Keratinocyte (primary cell): ENCODE measurements around the gene MAP3K3.

ENCODE experiments used
- EZH2 ChIP-seq: IDR thresholded peaks from one replicate; pipeline ENCODE4 v1.6.1; 2012; ENCODE audit warnings: inconsistent platforms, mild to moderate bottlenecking, low read length, moderate library complexity
- TF ChIP-seq, protein P1 (sequence below), 3 experiments: IDR thresholded peaks in 1 of 3; conservative IDR thresholded peaks in 1 of 3; optimal IDR thresholded peaks in 1 of 3; 2 replicates in 2 of 3; 3 replicates in 1 of 3; pipeline versions ENCODE3 to v1.5.1; 2011; ENCODE audit warnings: low read length in 3 of 3, mild to moderate bottlenecking in 3 of 3, moderate library complexity in 2 of 3, control low read depth in 1 of 3, inconsistent platforms in 1 of 3; ENCODE audit not compliant: insufficient read depth in 2 of 3; ENCODE audit errors: extremely low read depth in 1 of 3

- TF ChIP-seq, protein P1, sequence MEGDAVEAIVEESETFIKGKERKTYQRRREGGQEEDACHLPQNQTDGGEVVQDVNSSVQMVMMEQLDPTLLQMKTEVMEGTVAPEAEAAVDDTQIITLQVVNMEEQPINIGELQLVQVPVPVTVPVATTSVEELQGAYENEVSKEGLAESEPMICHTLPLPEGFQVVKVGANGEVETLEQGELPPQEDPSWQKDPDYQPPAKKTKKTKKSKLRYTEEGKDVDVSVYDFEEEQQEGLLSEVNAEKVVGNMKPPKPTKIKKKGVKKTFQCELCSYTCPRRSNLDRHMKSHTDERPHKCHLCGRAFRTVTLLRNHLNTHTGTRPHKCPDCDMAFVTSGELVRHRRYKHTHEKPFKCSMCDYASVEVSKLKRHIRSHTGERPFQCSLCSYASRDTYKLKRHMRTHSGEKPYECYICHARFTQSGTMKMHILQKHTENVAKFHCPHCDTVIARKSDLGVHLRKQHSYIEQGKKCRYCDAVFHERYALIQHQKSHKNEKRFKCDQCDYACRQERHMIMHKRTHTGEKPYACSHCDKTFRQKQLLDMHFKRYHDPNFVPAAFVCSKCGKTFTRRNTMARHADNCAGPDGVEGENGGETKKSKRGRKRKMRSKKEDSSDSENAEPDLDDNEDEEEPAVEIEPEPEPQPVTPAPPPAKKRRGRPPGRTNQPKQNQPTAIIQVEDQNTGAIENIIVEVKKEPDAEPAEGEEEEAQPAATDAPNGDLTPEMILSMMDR (optimal IDR thresholded peaks at IDR 0.05 in 1 of 3, IDR thresholded peaks at IDR 0.05 in 1 of 3, conservative IDR thresholded peaks at IDR 0.05 in 1 of 3; ENCODE audit: extremely low read depth in 1 of 3, insufficient read depth in 2 of 3, low read length in 3 of 3) = no peak
- no peak for TF ChIP-seq EZH2
These were observed 82.6 kb downstream of the MAP3K3 start for GRCh38 chr17:63704836-63705235.
